H9 (cell line): ENCODE measurements around the gene RBBP4. TPM values are rescaled to one million over a fixed set of nuclear protein-coding genes. Genes with fewer than 3 reads are reported as not detected.

ENCODE experiments used
- DNase-seq: peaks from one replicate; pipeline ENCODE4 v3.0.0-alpha.2; 2017
- H2AFZ ChIP-seq: one replicate; pipeline ENCODE4 v1.6.1; 2013; ENCODE audit warnings: mild to moderate bottlenecking, low read length, control low read depth, moderate library complexity
- H2AK5ac ChIP-seq: 2 replicates; pipeline ENCODE4 v1.6.1; 2013; ENCODE audit warnings: low read length, control low read depth, mixed read lengths; ENCODE audit not compliant: insufficient read length
- H2BK120ac ChIP-seq: one replicate; pipeline ENCODE4 v1.6.1; 2013; ENCODE audit warnings: low read depth, mild to moderate bottlenecking, low read length, control low read depth, inconsistent platforms; ENCODE audit not compliant: poor library complexity, severe bottlenecking
- H2BK12ac ChIP-seq: 2 replicates; pipeline ENCODE4 v1.6.1; 2013; ENCODE audit warnings: low read length, control low read depth, mixed read lengths, low read depth; ENCODE audit not compliant: insufficient read length
- H2BK15ac ChIP-seq: 2 replicates; pipeline ENCODE4 v1.6.1; 2013; ENCODE audit warnings: low read depth, low read length, control low read depth
- H2BK20ac ChIP-seq: one replicate; pipeline ENCODE4 v1.6.1; 2013; ENCODE audit warnings: low read depth, mild to moderate bottlenecking, low read length, control low read depth, inconsistent platforms; ENCODE audit not compliant: poor library complexity, severe bottlenecking
- H2BK5ac ChIP-seq: 2 replicates; pipeline ENCODE4 v1.6.1; 2013; ENCODE audit warnings: low read length, control low read depth, mixed read lengths; ENCODE audit not compliant: insufficient read length
- H3K14ac ChIP-seq: 2 replicates; pipeline ENCODE4 v1.6.1; 2013; ENCODE audit warnings: low read length, control low read depth; ENCODE audit not compliant: insufficient read depth
- H3K18ac ChIP-seq: 2 replicates; pipeline ENCODE4 v1.6.1; 2013; ENCODE audit warnings: low read depth, mild to moderate bottlenecking, mixed read lengths, low read length, control low read depth; ENCODE audit not compliant: insufficient read length
- H3K23ac ChIP-seq: 2 replicates; pipeline ENCODE4 v1.6.1; 2013; ENCODE audit warnings: low read length, control low read depth, mixed read lengths, low read depth; ENCODE audit not compliant: insufficient read length
- H3K23me2 ChIP-seq: 2 replicates; pipeline ENCODE4 v1.6.1; 2013; ENCODE audit warnings: low read depth, mild to moderate bottlenecking, mixed read lengths, low read length, control low read depth; ENCODE audit not compliant: insufficient read length, poor library complexity, severe bottlenecking
- H3K27ac ChIP-seq: 2 replicates; pipeline ENCODE4 v1.5.1; 2013; ENCODE audit warnings: low read length, control low read depth, mixed read lengths, low read depth; ENCODE audit not compliant: insufficient read length
- H3K27me3 ChIP-seq: 2 replicates; pipeline ENCODE4 v1.6.1; 2013; ENCODE audit warnings: low read length, control low read depth, inconsistent platforms; ENCODE audit not compliant: insufficient read depth
- H3K4ac ChIP-seq: 2 replicates; pipeline ENCODE4 v1.6.1; 2013; ENCODE audit warnings: low read depth, mild to moderate bottlenecking, control low read depth, inconsistent platforms, low read length, moderate library complexity
- H3K4me1 ChIP-seq: 2 replicates; pipeline ENCODE4 v1.6.1; 2013; ENCODE audit warnings: low read length, control low read depth, inconsistent platforms; ENCODE audit not compliant: insufficient read depth
- H3K4me2 ChIP-seq: 2 replicates; pipeline ENCODE4 v1.6.1; 2013; ENCODE audit warnings: low read length, control low read depth, mixed read lengths; ENCODE audit not compliant: insufficient read length, insufficient read depth
- H3K56ac ChIP-seq: 2 replicates; pipeline ENCODE4 v1.6.1; 2013; ENCODE audit warnings: low read depth, mild to moderate bottlenecking, mixed read lengths, low read length, control low read depth; ENCODE audit not compliant: insufficient read length
- H3K79me1 ChIP-seq: 2 replicates; pipeline ENCODE4 v1.6.1; 2013; ENCODE audit warnings: low read depth, mild to moderate bottlenecking, moderate library complexity, low read length, control low read depth, inconsistent platforms; ENCODE audit not compliant: insufficient read depth, poor library complexity, severe bottlenecking
- H3K79me2 ChIP-seq: 2 replicates; pipeline ENCODE4 v1.6.1; 2013; ENCODE audit warnings: low read length, control low read depth, inconsistent platforms; ENCODE audit not compliant: insufficient read depth
- H3K9ac ChIP-seq: 2 replicates; pipeline ENCODE4 v1.6.1; 2013; ENCODE audit warnings: low read length, control low read depth, mixed read lengths; ENCODE audit not compliant: insufficient read length; ENCODE audit errors: extremely low read depth
- H3K9me3 ChIP-seq: one replicate; pipeline ENCODE4 v1.6.1; 2013; ENCODE audit warnings: low read depth, low read length, inconsistent platforms; ENCODE audit not compliant: control insufficient read depth
- H3T11ph ChIP-seq: one replicate; pipeline ENCODE4 v1.6.1; 2013; ENCODE audit warnings: mild to moderate bottlenecking, low read length, control low read depth, inconsistent platforms
- H4K20me1 ChIP-seq: one replicate; pipeline ENCODE4 v1.6.1; 2013; ENCODE audit not compliant: control insufficient read depth, insufficient read length, insufficient read depth
- H4K5ac ChIP-seq: 2 replicates; pipeline ENCODE4 v1.6.1; 2013; ENCODE audit warnings: low read depth, mild to moderate bottlenecking, mixed read lengths, low read length, control low read depth; ENCODE audit not compliant: insufficient read length
- H4K8ac ChIP-seq: replicated peaks from 2 replicates; pipeline ENCODE4 v1.6.1; 2013; ENCODE audit warnings: low read length, control low read depth, mixed read lengths, low read depth; ENCODE audit not compliant: insufficient read length
- H4K91ac ChIP-seq: 2 replicates; pipeline ENCODE4 v1.6.1; 2013; ENCODE audit warnings: low read depth, mild to moderate bottlenecking, moderate library complexity, mixed read lengths, low read length, control low read depth; ENCODE audit not compliant: insufficient read length
- H3K27ac Mint-ChIP-seq, 3 experiments: 2 replicates in 2 of 3; 3 replicates in 1 of 3; pipeline ENCODE4 v1.8.0; 2020 to 2021; ENCODE audit warnings: mixed read lengths in 3 of 3, mild to moderate bottlenecking in 1 of 3, moderate library complexity in 1 of 3
- H3K27me3 Mint-ChIP-seq: 2 replicates; pipeline ENCODE4 v1.8.0; 2021; ENCODE audit warnings: low read depth, mild to moderate bottlenecking, moderate library complexity, mixed read lengths
- H3K36me3 Mint-ChIP-seq, 3 experiments: 2 replicates in 2 of 3; 3 replicates in 1 of 3; pipeline ENCODE4 v1.8.0; 2020 to 2021; ENCODE audit warnings: low read depth in 3 of 3, mixed read lengths in 3 of 3; ENCODE audit not compliant: insufficient read depth in 1 of 3
- H3K4me1 Mint-ChIP-seq, 2 experiments: 2 replicates each; pipeline ENCODE4 v1.8.0; 2020; ENCODE audit warnings: mixed read lengths in 2 of 2
- H3K4me3 Mint-ChIP-seq, 2 experiments: 2 replicates in 1 of 2; 3 replicates in 1 of 2; pipeline ENCODE4 v1.8.0; 2020 to 2021; ENCODE audit warnings: mild to moderate bottlenecking in 2 of 2, mixed read lengths in 2 of 2, moderate library complexity in 1 of 2
- H3K9me3 Mint-ChIP-seq, 2 experiments: 2 replicates in 1 of 2; 3 replicates in 1 of 2; pipeline ENCODE4 v1.8.0; 2020; ENCODE audit warnings: mild to moderate bottlenecking in 2 of 2, mixed read lengths in 2 of 2, moderate library complexity in 1 of 2
- WGBS: extraction: QIAGEN DNeasy Blood & Tissue Kit; methylation state at CpG from one replicate; pipeline ENCODE4 v1.1.7; 2013; ENCODE audit warnings: missing lambda C conversion rate, low lambda C conversion rate, mixed read lengths; ENCODE audit not compliant: insufficient read length; ENCODE audit errors: extremely low coverage; 5-methylcytosine and 5-hydroxymethylcytosine counted together
- total RNA-seq: library from RNA; stranded (reverse); gene quantifications from 2 replicates; pipeline ENCODE4 v1.2.1, GENCODE V29; 2021
- TF ChIP-seq, protein P1 (sequence below): fragments of 200-600 bp; sonication (generic); conservative IDR thresholded peaks from 3 replicates; pipeline ENCODE4 v1.8.0; 2021; ENCODE audit warnings: antibody characterized with exemption, mild to moderate bottlenecking

RBBP4 gene
- total RNA-seq, 1 experiment from 2014 or later = 416 TPM

DNA sequence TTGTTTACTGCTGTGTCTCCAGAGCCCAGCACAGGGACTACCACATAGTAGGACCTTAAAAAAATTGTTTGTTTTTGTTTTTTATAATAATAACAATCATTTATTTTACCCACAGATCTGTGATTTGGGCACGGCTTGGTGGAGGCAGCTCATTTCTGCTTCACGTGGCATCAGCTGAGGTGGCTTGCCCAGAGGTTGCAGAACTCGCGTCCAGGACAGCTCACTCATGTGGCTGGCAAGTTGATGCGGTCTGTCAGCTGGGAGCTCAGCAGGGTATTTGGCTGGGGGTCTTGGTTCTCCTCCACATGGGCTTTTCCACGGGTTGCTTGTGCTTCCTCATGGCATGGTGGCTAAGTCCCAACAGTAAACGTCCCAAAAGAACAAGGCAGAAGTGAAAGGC is 54.5 kb downstream of the RBBP4 start:
- Histone ChIP-seq H3K79me1 (no peaks in the 10 kb centered on the region), H3K27me3 (peaks cover 5% of the 10 kb centered on the region; the same call in 1 of the 2 replicates), H3K9ac (no peak overlapping the region), H3K14ac (no peak overlapping the region), H4K8ac (no peak overlapping the region), H3K27ac (no peak overlapping the region), H3K56ac (no peak overlapping the region), H2AFZ (no peak overlapping the region), H2BK20ac (no peak overlapping the region), H3K4me2 (no peak overlapping the region), H2BK15ac (no peak overlapping the region; the same call in 1 of the 2 replicates), H2BK12ac (no peak overlapping the region), H3K23ac (no peak overlapping the region), H2AK5ac (no peak overlapping the region), H3T11ph (no peak overlapping the region), H3K4ac (no peak overlapping the region), H3K23me2 (peaks cover 10% of the 10 kb centered on the region), H3K4me1 (no peaks in the 10 kb centered on the region; the same call in 1 of the 2 replicates), H2BK5ac (no peak overlapping the region), H2BK120ac (no peak overlapping the region), H3K79me2 (no peaks in the 10 kb centered on the region), H4K91ac (no peak overlapping the region), H4K5ac (no peak overlapping the region), H3K18ac (no peak overlapping the region), H4K20me1 (no peaks in the 10 kb centered on the region), H3K9me3 (no peaks in the 10 kb centered on the region)
- peaks cover 0 to 1% (median 0%) of the 10 kb centered on the region in 3 experiments; a peak in 1 of 7 replicates for H3K36me3 Mint-ChIP-seq
- H3K9me3 Mint-ChIP-seq = no peaks in the 10 kb centered on the region
- no peak for DNase-seq
- no peak overlapping the region for H3K4me3 Mint-ChIP-seq
- peaks cover 48% of the 10 kb centered on the region for H3K27me3 Mint-ChIP-seq
- WGBS = no CpG with 5 or more reads among the region's 7 CpGs
- TF ChIP-seq, protein P1, sequence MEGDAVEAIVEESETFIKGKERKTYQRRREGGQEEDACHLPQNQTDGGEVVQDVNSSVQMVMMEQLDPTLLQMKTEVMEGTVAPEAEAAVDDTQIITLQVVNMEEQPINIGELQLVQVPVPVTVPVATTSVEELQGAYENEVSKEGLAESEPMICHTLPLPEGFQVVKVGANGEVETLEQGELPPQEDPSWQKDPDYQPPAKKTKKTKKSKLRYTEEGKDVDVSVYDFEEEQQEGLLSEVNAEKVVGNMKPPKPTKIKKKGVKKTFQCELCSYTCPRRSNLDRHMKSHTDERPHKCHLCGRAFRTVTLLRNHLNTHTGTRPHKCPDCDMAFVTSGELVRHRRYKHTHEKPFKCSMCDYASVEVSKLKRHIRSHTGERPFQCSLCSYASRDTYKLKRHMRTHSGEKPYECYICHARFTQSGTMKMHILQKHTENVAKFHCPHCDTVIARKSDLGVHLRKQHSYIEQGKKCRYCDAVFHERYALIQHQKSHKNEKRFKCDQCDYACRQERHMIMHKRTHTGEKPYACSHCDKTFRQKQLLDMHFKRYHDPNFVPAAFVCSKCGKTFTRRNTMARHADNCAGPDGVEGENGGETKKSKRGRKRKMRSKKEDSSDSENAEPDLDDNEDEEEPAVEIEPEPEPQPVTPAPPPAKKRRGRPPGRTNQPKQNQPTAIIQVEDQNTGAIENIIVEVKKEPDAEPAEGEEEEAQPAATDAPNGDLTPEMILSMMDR = no peak
- peaks cover 12 to 13% of the 10 kb centered on the region in 2 experiments for H3K4me1 Mint-ChIP-seq
- H3K27ac Mint-ChIP-seq = no peak overlapping the region
